Germinal center (tissue), 1 donor: ENCODE results near the gene CFC1B.
"Not testable (repeated sequence)": the region's sequence is repeated elsewhere in the genome, so short reads cannot be mapped to it uniquely, and the experiment has no call there.

ENCODE experiments used
- DNase-seq: peaks from one replicate; pipeline ENCODE4 v3.0.0; 2012; ENCODE audit warnings: mixed read lengths, low spot score

CFC1B gene

DNA sequence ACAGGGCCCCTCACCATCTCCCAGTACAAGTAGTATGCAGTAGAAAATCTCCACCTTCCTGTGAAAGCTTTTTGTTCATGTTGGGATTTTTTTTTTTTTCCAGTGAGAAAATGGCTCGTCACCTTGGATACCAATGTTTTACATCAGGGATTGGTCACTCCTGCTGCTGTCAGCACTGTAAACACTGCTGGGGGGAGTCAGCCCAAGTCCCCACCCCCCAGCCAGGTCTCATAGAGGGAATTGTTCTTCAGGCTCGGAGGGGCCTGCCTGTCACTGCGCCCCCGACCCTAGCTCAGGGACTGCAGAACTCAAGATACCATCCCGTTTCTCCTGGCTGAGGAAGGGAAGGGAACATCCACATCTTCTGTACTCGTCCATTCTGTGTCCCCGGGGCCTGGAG is at the start of gene CFC1B:
Gene CFC1B, plus strand, starts transcription at position 231 of the 400 bp plus-strand sequence. CDS start 263 bp downstream, outside the sequence.
- DNase-seq, result not testable (repeated sequence)

DNA sequence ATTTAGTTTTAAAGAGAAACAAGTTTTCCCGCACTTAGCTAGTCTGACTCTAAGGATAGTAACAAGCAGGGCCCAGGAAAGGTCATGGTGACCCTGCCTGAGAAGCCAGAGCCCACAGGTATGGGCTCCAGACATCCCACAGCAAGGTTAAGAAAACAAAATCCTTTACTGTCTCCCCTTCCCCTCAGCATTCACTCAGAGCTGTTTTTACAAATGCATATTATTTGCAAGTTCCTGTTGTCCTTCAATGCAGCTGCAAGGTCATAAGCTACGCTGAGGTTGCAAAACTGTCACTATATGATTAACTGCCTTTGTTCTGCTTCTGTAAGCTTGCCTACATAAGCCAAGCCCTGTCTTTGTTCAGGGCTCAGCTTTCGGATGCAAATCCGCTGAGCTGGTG is 29.9 kb upstream of the CFC1B start:
- DNase-seq, result not testable (repeated sequence)

DNA sequence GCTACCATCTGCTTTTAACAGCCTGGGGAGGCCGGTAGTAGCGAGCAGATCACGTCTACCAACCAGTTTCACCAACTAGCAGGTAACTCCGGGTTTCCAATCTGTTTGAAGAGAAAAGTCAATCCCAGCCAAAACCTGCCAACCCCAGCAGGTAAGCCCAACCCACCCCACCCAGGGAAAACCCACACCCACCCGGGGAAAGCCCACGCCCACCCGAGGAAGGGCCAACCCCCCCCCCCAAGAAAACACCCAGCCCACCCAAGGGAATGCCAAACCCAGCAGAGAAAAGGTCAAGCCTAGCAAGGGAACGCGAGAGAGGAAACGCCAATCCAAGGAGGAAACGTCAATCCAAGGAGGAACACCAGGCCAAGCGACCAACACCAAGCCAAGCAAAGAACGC is 11.8 kb upstream of the CFC1B start, which contains the start of gene POTEI:
Gene POTEI, minus strand, starts transcription at position 101 of the 400 bp plus-strand sequence. Its CDS starts 93 bp downstream, at position 8.
- DNase-seq, result not testable (repeated sequence)

DNA sequence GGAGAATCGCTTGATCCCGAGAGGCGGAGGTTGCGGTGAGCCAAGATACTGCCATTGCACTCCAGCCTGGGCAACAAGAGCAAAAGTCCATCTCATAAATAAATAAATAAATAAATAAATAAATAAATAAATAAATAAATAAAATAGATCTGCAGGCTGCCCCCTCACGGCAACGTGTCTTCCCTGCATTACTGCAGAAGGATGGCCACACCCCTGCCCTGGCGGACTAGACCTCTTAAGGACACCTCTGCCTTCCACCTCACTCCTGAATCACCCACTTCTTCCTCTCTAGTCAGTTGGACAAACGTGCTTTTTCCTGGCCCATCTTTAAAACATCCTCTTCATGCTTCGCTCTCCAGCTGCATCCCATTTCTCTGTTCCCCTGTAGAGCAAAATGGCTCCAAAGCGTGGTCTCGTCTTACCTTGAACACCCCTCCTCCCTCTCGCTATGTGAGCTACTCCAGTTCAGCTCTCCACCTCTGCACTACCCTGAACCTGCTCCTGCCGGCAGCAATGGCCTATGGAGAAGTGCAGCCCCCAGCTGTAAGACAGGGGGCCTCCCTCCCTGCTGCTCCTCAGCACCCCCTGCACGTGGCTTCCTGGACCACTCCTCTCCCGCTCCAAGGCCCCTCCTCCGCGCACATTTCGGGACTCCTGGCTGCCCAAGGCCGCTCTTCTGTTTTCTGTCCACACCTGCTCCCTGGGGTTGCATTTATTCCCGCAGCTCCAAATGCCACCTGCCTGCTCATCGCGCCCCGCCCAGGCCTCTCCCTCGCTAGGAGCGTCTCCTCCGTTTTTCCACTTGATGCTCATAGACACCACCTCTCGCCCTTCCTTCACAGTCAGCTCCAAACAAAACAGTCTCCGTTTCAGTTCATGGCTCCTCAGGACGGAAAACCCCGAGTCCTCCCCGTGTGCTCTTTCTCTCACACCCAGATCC is 9.9 kb upstream of the CFC1B start:
- not testable (repeated sequence) for DNase-seq

DNA sequence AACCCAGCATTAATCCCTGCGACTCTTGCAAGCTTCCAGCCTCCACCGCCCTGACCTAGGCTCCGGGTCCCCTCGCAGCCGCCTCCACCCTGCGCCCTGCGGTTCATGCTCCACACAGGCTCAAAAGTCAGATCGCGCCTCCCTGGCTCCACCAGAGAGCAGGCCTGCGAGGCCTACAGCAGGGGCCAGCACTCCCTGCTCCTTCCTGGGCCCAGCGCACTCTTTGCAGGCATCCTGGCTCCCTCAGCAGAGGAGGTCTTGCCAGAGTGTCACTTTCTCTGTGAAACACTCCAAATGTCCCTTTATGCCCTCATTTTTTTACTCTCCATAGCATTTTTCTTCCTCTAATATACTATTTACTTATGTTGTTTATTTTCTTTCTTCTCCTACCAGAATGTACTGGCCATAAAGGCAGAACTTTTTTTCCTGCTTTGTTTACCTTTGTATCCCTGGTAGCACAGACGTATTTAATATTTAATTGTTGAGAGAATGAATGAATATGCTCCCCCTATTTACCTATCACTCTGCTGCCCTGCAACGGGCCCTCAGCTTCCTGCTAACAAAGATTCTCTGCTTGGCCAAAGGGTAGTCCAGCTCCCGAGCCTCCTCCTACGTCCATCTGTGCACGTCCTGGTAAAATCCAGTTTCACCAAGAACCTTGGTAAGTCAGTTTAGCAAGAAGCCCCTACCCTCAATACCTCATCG is 9.1 kb upstream of the CFC1B start:
- DNase-seq, result not testable (repeated sequence)

DNA sequence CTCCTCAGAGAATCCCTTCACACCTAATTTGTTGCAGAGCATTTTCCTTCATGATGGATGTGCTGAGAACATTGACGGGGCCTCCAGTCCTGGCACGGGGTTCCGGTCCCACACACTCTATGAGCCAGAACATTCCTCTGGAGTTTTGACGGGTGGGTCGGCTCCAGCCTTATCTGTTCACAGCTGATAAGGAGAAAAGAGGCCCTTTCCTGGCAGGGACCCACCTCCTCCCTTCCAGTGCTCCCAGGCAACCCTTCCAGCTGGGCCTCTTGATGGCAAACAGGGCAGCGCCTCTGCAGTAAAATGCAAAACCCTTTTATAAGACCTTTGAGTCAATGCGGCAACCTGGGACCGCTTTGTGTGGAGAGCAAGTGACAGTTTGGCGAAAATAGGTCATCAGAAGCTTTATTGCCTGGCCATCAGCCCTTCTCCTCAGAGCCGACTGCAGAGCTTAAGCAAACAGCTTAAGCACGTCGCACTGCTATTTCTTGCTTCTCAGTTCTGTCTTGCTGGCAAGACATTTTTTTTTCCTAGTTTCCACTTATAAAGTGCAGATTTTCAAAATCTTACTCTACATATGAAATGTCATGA is 2.4 kb upstream of the CFC1B start:
- not testable (repeated sequence) for DNase-seq

DNA sequence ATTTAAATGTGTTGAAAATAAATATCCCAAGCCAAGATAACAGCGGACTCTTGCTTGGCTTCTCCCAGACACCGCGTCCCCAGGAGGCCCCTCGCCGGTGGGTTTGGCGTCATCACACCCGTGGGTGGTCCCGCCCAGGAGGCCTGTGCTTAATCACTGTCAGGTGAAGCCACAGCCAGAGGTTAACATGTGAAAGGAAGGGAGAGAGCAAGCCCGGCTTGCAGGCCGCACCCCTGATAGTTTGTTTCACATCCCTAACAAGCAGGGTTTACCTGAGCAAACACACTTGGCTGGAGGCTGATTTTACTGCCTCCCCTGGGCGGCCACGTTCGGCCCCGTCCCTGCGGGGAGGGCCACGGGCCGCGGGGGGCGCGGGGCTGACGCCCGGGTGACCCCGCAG is 1.4 kb downstream of the CFC1B start:
- DNase-seq, result not testable (repeated sequence)

DNA sequence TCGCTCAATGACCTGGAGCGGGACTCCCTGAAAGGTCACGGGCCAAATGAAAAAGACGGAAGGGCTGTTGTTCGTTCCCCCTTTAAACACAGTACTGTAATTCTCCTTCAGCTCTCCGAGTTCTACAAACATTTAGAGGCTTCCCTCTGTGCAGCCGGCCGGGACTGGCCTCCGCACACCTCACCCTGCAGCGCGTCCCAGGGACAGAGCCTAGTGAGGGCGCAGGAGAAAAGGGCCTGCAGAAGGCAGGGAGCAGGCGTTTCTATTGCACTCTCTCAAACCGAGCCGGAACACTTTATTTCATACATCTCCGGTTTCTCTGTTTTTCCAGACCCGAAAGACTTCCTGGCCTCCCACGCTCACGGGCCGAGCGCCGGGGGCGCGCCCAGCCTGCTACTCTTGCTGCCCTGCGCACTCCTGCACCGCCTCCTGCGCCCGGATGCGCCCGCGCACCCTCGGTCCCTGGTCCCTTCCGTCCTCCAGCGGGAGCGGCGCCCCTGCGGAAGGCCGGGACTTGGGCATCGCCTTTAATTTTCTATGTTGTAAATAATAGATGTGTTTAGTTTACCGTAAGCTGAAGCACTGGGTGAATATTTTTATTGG is 6.4 kb downstream of the CFC1B start:
- DNase-seq, result not testable (repeated sequence)

DNA sequence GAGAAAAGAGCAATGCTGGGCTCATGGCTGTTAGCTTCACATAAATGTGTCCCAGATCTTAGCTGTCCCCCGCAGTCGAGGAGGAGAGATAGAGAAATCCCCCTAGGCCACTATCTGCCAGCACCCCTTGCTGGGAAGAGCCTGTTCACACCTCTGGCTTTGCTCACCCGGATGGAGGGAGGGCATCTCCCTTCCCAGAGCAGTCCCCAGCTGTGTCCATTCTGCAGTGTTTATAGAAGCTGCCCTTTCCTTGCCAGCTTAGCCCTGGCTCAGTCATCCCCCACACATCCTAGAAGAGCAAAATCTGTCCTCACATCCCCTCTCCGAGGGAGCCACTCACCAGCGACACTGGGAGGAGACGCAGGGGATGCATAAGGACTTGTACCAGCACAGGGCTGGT is 8.5 kb downstream of the CFC1B start:
- DNase-seq, result not testable (repeated sequence)

DNA sequence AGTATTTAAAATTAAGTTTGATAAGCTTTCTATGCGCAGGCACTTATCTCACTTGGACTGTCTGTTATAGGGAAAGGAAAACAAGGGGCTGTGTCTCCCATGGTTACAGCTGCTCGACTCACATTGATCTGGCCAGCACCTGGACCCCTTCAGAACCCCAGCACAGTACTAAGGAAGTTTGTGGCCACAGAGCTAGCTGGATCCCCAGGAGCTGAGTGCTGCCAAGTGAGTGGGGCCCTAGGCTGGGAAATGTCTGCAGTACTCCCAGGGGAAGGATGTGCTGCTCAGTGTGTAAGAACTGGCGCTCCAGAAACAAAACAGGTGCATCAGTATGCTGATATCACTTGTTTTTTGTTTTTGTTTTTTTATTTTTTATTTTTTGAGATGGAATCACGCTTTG is 9.2 kb downstream of the CFC1B start:
- not testable (repeated sequence) for DNase-seq

DNA sequence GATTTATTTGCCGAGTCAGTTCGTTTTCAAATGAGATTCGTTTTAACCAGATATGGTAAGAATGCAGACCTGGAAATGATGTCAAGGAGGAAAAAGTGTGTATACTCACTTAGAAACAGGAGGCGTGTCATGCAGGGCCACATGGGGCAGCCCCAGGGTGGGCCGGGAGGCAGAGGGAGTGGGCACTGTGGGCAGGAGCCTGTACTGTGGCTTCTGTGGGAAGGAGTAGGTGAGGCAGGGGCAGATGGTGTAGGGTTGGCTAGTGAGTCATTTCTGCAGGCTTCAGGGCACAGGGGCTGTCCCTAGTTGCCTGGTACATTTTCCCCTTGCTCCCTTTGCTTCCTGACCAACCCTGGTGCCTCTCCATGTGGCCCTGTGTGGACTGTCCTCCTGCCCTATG is 10.2 kb downstream of the CFC1B start:
- DNase-seq, result not testable (repeated sequence)

DNA sequence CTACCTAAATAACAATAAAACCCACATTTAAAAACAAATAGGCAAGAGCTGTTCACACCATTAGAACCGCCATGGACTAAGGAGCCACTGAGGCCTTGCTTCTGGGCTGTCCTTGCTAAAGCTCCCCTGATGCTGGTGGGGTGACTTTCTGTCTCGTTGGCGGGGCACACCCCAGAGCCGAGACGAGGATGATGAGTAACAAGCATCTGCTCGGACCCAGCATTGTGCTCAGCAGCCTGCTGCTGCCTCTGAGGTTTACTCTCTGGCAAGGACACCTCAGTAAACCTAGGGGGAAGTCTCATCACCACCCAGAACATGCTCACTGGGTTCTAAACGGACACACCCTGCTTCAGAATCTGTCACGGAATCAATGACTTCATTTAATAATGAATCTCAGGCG is 10.7 kb downstream of the CFC1B start:
- DNase-seq, result not testable (repeated sequence)

DNA sequence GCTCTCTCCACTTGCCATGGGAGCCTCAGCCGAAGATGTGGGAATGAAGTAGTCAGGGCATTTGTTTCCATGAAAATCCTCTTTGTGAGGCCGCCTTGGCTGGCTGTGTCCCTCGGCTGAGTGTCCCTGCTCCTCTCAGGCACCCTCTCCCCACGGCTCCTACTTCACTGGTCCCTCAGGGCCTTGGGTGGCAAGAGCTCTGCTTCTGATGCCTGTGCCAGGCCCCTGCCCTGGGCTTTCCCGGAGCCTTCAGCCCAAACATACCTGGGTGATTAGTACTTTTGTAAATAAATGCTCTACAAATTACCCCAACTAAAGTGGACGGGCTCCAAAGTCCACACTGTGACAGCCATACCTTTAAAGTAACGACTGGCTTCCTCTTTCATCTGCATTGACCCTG is 15.6 kb downstream of the CFC1B start:
- DNase-seq, result not testable (repeated sequence)

DNA sequence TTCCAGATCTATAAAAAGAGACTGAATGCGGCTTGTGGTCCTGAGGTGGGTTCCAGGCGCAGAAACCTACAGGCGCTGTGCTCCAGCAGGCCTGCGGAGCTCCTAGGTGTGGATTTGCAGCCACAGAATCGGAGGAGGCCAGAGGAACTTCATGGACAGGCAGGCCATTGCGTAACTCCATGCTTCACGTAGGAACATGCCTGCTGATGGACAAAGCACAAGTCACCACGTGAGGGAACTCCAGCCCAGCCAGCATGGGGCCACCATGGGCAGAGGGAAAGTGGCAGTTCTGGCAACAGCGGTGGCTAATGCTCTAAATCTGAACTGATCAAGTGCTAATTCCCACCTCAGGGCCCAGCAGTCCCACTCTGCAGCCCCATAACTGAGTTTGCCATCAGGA is 17.2 kb downstream of the CFC1B start:
- DNase-seq, result not testable (repeated sequence)

DNA sequence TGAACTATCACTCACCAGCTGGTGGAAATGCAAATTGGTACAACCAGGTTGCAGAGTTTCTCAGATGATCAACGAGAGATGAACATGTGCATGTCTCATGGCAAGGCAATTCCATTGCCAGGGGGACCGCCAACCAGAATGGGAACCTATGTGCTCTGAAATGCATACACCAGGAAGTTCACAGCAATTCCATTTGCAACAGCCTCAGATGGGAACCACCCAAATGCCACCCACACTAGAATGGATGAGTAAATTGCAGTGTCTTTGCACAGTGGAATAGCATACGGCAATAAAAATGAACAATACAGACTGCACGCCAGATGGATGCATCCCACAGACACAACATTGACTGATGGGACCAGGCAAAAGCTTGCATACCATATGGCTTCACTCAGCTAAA is 21.8 kb downstream of the CFC1B start:
- DNase-seq, result not testable (repeated sequence)

DNA sequence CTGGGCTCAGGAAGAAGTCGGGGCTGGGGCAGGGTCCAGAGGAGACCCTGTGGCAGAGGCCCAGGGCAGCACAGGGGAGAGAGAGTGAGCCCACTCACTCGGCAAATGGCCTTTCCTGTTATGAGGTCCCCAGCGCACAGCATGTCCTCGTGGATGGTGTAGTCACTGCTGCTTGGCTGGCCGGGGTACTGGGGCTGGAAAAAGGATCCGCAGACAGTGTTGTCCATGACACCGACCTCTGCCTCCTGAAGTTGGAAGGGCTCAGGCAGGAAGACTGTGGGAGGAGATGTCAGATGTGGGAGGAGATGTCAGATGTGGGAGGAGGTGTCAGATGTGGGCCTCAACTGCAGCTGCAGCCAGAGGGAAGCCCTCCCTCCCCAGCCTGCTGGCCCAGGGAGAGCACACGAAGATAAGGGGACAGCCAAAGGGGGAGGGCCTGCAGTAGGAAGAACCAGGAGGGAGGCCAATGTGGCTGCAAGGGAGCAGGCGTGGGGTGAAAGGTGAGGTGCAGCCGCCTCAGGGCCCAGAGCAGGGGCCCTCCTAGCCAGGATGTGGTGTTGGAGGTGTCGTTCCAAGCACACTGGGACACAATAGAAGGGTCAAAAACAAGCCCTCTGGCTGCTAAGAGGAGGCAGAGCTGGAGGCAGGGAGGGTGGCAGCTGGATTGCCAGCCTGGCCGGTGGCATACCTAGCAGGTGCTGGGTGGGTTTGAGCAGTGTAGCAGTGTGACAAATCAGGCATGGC is 22.9 kb downstream of the CFC1B start:
- not testable (repeated sequence) for DNase-seq

DNA sequence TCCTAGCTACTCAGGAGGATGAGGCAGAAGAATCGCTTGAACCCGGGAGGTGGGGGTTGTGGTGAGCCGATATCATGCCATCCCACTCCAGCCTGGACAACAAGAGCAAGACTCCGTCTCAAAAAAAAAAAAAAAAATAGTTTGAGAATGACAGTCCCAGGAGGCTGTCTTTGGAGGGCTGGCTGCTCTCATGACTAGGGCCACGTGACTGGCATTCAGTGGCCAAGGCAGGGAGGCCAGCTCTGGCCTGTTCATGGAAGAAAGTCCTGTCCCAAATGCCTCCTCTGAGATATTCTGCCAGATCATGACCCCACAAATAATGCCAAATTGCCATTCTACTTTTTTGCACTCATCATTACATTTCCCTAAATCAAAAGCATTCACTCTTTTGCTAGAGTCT is 24.0 kb downstream of the CFC1B start:
- not testable (repeated sequence) for DNase-seq

DNA sequence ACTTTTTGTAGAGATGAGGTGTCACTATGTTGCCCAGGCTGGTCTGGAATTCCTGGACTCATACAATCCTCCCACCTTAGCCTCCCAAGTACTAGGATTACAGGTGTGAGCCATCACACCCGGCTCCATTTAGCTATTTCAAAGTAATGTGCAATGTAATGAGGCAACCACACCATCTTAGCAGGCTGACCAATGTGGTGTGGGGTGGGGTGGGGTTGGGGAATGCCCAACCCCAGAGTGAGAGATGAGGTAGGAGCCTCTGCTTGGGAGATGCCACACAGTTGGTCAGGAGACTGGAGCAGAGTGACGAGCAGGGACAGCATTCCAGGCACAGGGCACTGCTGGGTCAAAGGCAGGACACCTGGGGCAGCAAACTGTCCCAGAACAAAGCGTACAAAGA is 27.4 kb downstream of the CFC1B start:
- DNase-seq, result not testable (repeated sequence)

DNA sequence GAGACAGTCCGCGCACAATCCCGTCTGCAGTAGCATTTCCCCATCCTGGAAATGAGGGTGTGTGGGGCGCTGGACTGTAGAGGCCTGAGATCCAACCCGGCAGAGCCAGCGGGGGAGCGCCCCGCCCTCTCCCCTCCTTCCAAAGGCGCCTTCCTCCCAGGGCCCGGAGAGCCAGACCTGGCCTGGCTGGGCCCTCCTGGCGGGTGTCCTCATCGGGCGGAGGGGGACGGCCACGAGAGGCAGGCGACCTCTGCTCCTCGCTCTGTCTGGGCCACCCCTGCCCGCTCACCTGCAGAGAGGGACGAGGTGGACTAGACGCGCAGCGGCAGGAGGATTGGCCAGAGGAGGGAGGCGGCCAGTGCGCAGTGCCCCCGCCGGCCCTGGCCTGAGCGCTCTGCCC is 28.5 kb downstream of the CFC1B start:
- DNase-seq, result not testable (repeated sequence)

DNA sequence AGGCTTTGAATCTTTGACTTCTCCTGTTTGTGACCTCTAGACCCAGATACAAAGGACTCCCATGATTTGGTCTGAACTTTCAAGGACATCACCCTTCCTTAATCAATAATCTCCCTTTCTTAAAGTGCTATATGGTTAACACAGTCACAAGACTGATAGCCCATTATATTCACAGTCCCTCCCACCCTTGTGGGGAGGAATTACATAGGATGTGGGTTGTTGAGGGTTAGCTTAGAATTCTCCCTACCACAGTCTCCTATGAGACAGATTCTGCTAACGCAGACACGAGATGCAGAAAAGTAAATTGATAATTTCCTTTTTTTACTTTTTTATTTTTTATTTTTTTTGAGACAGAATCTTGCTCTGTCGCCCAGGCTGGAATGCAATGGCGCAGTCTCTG is 33.2 kb downstream of the CFC1B start:
- not testable (repeated sequence) for DNase-seq

DNA sequence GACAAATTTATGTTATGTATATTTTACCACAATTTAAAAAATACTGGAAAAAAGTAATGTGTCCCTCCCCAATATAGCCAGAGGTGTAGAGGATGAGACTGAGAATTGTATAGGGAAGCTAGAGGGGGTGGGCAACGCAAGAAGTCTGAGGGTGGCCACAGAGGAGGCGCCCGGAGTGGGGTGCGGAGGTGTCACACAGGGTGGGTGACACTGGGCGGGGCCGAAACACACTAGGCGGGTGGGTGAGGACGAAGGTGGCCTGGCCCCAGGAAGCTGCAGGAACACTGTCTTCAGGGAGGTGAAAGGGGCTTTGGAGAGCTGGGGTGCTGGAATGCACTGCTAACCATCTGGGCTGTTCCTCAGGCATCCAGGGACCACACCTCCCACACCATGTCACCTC is 35.4 kb downstream of the CFC1B start:
- not testable (repeated sequence) for DNase-seq
